ENCODE results near the gene SOD3.

The SOD3 gene

DNA sequence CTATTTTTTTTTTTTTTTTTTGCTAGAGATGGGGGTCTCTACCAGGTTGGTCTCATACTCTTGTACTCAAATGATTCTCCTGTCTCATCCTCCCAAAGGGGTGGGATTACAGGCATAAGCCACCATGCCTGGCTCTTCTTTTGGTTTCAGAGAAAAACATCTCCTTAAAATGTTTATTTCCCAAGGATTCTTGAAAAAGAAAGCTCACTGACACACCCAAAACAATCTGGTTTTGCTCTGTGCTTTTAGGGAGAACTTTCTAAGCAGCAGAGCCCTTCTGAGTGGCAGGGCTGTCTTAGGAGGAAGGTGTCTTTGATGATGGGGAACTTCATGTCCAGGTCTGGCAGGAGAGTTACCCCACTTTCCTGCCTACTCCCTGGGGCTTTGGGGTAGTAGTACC, 1.2 kb downstream of the SOD3 start:
- no peak for DNase-seq (ENCODE audit: low read depth, low spot score)
- H3K27me3 ChIP-seq (ENCODE audit: insufficient read depth, insufficient read length) = no peaks in the 10 kb centered on the region

DNA sequence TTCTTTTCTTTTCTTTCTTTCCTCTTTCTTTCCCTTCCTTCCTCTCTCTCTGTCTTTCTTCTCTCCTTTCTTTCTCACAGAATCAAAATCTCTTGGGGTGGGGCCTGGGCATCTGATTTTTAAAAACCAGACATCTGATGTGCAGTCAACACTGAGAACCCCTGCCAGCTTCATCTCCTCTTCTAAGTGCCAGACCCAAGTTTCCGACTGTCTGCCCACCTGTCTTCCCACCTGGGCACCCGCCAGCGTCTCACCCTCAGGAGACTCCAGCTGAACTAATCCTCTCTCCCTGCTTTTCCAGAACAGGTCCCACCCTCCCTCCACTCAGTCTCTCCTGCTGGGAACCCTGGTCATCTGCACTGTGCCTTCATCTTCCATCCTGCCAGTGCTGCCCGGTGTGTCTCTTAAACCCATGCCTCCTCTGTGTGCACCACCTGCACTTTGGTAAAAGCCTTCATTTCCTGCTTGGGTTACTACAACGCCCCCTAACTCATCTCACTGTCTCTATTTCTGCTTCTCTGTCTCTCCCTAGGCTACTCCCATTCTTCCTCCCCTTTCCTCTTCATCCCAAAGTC, 2.8 kb downstream of the SOD3 start:
- H3K9ac ChIP-seq (ENCODE audit: insufficient read length, low read depth) = no peak overlapping the region
- no peak for DNase-seq (ENCODE audit: low read depth, low spot score)
- no peaks in the 10 kb centered on the region for H3K36me3 ChIP-seq (ENCODE audit: insufficient read depth, insufficient read length, low read length)
- TF ChIP-seq SUZ12 (IDR thresholded peaks at IDR 0.05; ENCODE audit: extremely low read depth, insufficient read depth, insufficient read length) = no peak
- TF ChIP-seq YY1 (IDR thresholded peaks at IDR 0.05; ENCODE audit: insufficient read depth, insufficient read length) = no peak
- TF ChIP-seq ZNF274 (IDR thresholded peaks at IDR 0.05; ENCODE audit: low read depth, low read length) = no peak
- H3K27me3 ChIP-seq (ENCODE audit: insufficient read depth, insufficient read length) = no peaks in the 10 kb centered on the region
- H3K9me3 ChIP-seq (ENCODE audit: insufficient read depth, low read length) = no peaks in the 10 kb centered on the region
- H3K4me1 ChIP-seq (ENCODE audit: insufficient read depth, insufficient read length) = peaks cover 6% of the 10 kb centered on the region
- no peak overlapping the region for H3K4me3 ChIP-seq (ENCODE audit: insufficient read length, low read depth)

More for the DNA sequence above, 1.2 kb downstream of the SOD3 start:
- Histone ChIP-seq H3K9me3 (ENCODE audit: insufficient read depth, low read length) (no peaks in the 10 kb centered on the region), H3K9ac (ENCODE audit: insufficient read length, low read depth) (no peak overlapping the region), H3K4me1 (ENCODE audit: insufficient read depth, insufficient read length) (peaks cover 6% of the 10 kb centered on the region), H3K36me3 (ENCODE audit: insufficient read depth, insufficient read length, low read length) (no peaks in the 10 kb centered on the region), H3K4me3 (ENCODE audit: insufficient read length, low read depth) (no peak overlapping the region)
- TF ChIP-seq SUZ12 (IDR thresholded peaks at IDR 0.05; ENCODE audit: extremely low read depth, insufficient read depth, insufficient read length) = no peak
- no peak for TF ChIP-seq ZNF274 (IDR thresholded peaks at IDR 0.05; ENCODE audit: low read depth, low read length)
- TF ChIP-seq YY1 (IDR thresholded peaks at IDR 0.05; ENCODE audit: insufficient read depth, insufficient read length) = no peak

DNA sequence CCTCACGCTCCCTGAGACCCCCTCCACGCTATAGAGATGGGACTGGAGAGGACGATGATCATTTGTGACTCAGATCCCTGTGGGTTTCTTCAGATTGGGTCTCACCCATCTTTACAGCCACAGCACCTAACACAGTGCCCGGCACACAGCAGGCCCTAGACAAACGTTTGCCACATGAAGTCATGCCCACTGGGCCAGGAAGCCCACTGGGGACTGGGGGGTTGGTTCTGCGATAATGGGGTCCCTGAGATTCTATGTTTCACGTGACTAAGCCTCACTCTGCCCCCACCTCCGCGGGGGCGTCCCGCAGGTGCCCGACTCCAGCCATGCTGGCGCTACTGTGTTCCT, 3.8 kb downstream of the SOD3 start:
- DNase-seq (ENCODE audit: low read depth, low spot score) = no peak
- TF ChIP-seq YY1 (IDR thresholded peaks at IDR 0.05; ENCODE audit: insufficient read depth, insufficient read length) = no peak
- TF ChIP-seq SUZ12 (IDR thresholded peaks at IDR 0.05; ENCODE audit: extremely low read depth, insufficient read depth, insufficient read length) = no peak
- no peak for TF ChIP-seq ZNF274 (IDR thresholded peaks at IDR 0.05; ENCODE audit: low read depth, low read length)
- no peak overlapping the region for H3K4me3 ChIP-seq (ENCODE audit: insufficient read length, low read depth)
- H3K36me3 ChIP-seq (ENCODE audit: insufficient read depth, insufficient read length, low read length) = no peaks in the 10 kb centered on the region
- no peaks in the 10 kb centered on the region for H3K9me3 ChIP-seq (ENCODE audit: insufficient read depth, low read length)
- H3K27me3 ChIP-seq (ENCODE audit: insufficient read depth, insufficient read length) = no peaks in the 10 kb centered on the region
- H3K9ac ChIP-seq (ENCODE audit: insufficient read length, low read depth) = no peak overlapping the region
- H3K4me1 ChIP-seq (ENCODE audit: insufficient read depth, insufficient read length) = peaks cover 6% of the 10 kb centered on the region

DNA sequence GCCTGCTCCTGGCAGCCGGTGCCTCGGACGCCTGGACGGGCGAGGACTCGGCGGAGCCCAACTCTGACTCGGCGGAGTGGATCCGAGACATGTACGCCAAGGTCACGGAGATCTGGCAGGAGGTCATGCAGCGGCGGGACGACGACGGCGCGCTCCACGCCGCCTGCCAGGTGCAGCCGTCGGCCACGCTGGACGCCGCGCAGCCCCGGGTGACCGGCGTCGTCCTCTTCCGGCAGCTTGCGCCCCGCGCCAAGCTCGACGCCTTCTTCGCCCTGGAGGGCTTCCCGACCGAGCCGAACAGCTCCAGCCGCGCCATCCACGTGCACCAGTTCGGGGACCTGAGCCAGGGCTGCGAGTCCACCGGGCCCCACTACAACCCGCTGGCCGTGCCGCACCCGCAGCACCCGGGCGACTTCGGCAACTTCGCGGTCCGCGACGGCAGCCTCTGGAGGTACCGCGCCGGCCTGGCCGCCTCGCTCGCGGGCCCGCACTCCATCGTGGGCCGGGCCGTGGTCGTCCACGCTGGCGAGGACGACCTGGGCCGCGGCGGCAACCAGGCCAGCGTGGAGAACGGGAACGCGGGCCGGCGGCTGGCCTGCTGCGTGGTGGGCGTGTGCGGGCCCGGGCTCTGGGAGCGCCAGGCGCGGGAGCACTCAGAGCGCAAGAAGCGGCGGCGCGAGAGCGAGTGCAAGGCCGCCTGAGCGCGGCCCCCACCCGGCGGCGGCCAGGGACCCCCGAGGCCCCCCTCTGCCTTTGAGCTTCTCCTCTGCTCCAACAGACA, 4.4 kb downstream of the SOD3 start:
- DNase-seq (ENCODE audit: low read depth, low spot score) = no peak
- no peak overlapping the region for H3K4me3 ChIP-seq (ENCODE audit: insufficient read length, low read depth)
- peaks cover 4% of the 10 kb centered on the region for H3K4me1 ChIP-seq (ENCODE audit: insufficient read depth, insufficient read length)
- H3K27me3 ChIP-seq (ENCODE audit: insufficient read depth, insufficient read length) = no peaks in the 10 kb centered on the region
- no peaks in the 10 kb centered on the region for H3K9me3 ChIP-seq (ENCODE audit: insufficient read depth, low read length)
- no peak overlapping the region for H3K9ac ChIP-seq (ENCODE audit: insufficient read length, low read depth)
- H3K36me3 ChIP-seq (ENCODE audit: insufficient read depth, insufficient read length, low read length) = no peaks in the 10 kb centered on the region
- TF ChIP-seq SUZ12 (IDR thresholded peaks at IDR 0.05; ENCODE audit: extremely low read depth, insufficient read depth, insufficient read length) (no peak), YY1 (IDR thresholded peaks at IDR 0.05; ENCODE audit: insufficient read depth, insufficient read length) (no peak), ZNF274 (IDR thresholded peaks at IDR 0.05; ENCODE audit: low read depth, low read length) (no peak)

DNA sequence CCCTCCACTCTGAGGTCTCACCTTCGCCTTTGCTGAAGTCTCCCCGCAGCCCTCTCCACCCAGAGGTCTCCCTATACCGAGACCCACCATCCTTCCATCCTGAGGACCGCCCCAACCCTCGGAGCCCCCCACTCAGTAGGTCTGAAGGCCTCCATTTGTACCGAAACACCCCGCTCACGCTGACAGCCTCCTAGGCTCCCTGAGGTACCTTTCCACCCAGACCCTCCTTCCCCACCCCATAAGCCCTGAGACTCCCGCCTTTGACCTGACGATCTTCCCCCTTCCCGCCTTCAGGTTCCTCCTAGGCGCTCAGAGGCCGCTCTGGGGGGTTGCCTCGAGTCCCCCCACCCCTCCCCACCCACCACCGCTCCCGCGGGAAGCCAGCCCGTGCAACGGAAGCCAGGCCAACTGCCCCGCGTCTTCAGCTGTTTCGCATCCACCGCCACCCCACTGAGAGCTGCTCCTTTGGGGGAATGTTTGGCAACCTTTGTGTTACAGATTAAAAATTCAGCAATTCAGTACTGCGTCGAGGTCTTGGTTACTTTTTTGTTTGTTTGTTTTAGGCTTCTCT, 5.0 kb downstream of the SOD3 start:
- Histone ChIP-seq H3K9ac (ENCODE audit: insufficient read length, low read depth) (no peak overlapping the region), H3K27me3 (ENCODE audit: insufficient read depth, insufficient read length) (no peaks in the 10 kb centered on the region)
- DNase-seq (ENCODE audit: low read depth, low spot score) = no peak

DNA sequence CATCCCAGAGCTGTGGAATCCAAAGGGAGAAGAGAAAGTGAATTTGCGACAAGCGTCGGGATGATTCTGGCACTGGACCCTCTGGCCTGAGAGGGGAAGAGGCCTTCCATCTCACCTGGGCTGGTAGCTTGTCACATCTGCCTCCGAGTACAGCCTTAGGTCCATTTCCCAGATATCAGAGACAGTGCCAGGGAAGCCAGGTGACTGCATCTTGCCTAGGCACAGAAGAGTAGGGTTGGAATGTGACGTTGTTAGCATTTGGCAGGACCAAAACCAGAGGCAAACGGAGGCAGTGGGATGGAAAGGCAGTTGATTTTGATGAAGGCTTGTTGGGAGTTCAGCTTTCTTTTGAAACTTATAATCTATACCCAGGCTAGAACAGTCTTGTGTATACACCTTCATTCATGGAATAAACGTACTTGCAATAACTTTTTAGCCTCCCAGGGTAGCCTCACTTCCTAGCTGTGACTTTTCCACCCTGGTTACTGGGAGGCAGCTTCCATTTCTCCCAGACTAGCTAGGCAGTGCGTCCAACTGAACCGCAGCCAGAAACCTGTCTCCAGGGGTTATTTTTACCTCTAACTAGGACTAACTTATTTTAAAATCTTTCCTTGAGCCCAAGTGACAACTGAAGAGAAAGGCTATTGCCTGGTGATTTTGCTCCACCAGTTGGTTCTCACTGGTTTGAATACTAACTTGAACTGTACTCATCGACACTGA, 5.9 kb downstream of the SOD3 start:
- H3K4me1 ChIP-seq (ENCODE audit: insufficient read depth, insufficient read length) = no peaks in the 10 kb centered on the region
- no peaks in the 10 kb centered on the region for H3K36me3 ChIP-seq (ENCODE audit: insufficient read depth, insufficient read length, low read length)
- no peaks in the 10 kb centered on the region for H3K9me3 ChIP-seq (ENCODE audit: insufficient read depth, low read length)
- no peaks in the 10 kb centered on the region for H3K27me3 ChIP-seq (ENCODE audit: insufficient read depth, insufficient read length)
- TF ChIP-seq ZNF274 (IDR thresholded peaks at IDR 0.05; ENCODE audit: low read depth, low read length) (no peak), SUZ12 (IDR thresholded peaks at IDR 0.05; ENCODE audit: extremely low read depth, insufficient read depth, insufficient read length) (no peak), YY1 (IDR thresholded peaks at IDR 0.05; ENCODE audit: insufficient read depth, insufficient read length) (no peak)
- H3K9ac ChIP-seq (ENCODE audit: insufficient read length, low read depth) = no peak overlapping the region
- H3K4me3 ChIP-seq (ENCODE audit: insufficient read length, low read depth) = no peak overlapping the region
- DNase-seq (ENCODE audit: low read depth, low spot score) = no peak

More for the DNA sequence above, 5.0 kb downstream of the SOD3 start:
- no peak overlapping the region for H3K4me3 ChIP-seq (ENCODE audit: insufficient read length, low read depth)
- no peaks in the 10 kb centered on the region for H3K4me1 ChIP-seq (ENCODE audit: insufficient read depth, insufficient read length)
- TF ChIP-seq YY1 (IDR thresholded peaks at IDR 0.05; ENCODE audit: insufficient read depth, insufficient read length) (no peak), ZNF274 (IDR thresholded peaks at IDR 0.05; ENCODE audit: low read depth, low read length) (no peak), SUZ12 (IDR thresholded peaks at IDR 0.05; ENCODE audit: extremely low read depth, insufficient read depth, insufficient read length) (no peak)
- H3K36me3 ChIP-seq (ENCODE audit: insufficient read depth, insufficient read length, low read length) = no peaks in the 10 kb centered on the region
- no peaks in the 10 kb centered on the region for H3K9me3 ChIP-seq (ENCODE audit: insufficient read depth, low read length)

DNA sequence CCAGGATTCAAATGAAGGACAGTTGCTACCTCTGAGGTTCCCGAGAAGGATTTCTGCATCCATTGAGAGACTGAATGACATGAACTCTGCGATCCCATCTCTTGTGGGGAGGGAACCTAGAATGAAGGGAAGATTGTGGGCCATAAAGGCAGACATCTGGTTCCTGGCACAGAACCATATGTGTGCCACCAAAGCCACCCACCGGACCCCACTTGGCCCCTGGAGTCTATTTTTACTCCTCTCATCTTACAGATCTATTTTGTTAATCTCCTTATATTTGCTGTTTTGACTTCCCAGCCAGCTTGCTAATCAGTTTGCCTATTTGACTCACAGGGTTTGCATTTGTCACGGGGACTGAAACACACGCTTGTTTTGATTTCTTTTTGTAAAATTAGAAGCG, 7.3 kb downstream of the SOD3 start:
- Histone ChIP-seq H3K9me3 (ENCODE audit: insufficient read depth, low read length) (no peaks in the 10 kb centered on the region), H3K4me3 (ENCODE audit: insufficient read length, low read depth) (no peak overlapping the region), H3K9ac (ENCODE audit: insufficient read length, low read depth) (no peak overlapping the region), H3K27me3 (ENCODE audit: insufficient read depth, insufficient read length) (no peaks in the 10 kb centered on the region), H3K36me3 (ENCODE audit: insufficient read depth, insufficient read length, low read length) (no peaks in the 10 kb centered on the region), H3K4me1 (ENCODE audit: insufficient read depth, insufficient read length) (no peaks in the 10 kb centered on the region)
- TF ChIP-seq YY1 (IDR thresholded peaks at IDR 0.05; ENCODE audit: insufficient read depth, insufficient read length) (no peak), ZNF274 (IDR thresholded peaks at IDR 0.05; ENCODE audit: low read depth, low read length) (no peak), SUZ12 (IDR thresholded peaks at IDR 0.05; ENCODE audit: extremely low read depth, insufficient read depth, insufficient read length) (no peak)
- DNase-seq (ENCODE audit: low read depth, low spot score) = no peak

Data from NT2/D1 (cell line).